GM12872 (cell line): ENCODE measurements around the gene TMEM203.
A peak's percentile ranks its signal among the peaks of the same experiment; 100 is the strongest.

Source experiments
- CTCF ChIP-seq: IDR thresholded peaks from 3 replicates; pipeline ENCODE4 v1.5.1; 2011; ENCODE audit warnings: low read depth, mild to moderate bottlenecking, low read length, moderate library complexity; ENCODE audit not compliant: insufficient read depth

TMEM203 gene

GRCh38 chr9:137175345-137175961 is 30.0 kb downstream of the TMEM203 start:
- peak; percentile 41 for TF ChIP-seq CTCF

- no peak for TF ChIP-seq CTCF
Measured at GRCh38 chr9:137174722-137175293, 30.6 kb downstream of the TMEM203 start.

GRCh38 chr9:137173796-137174664 is 31.4 kb downstream of the TMEM203 start:
- no peak for TF ChIP-seq CTCF

- no peak for TF ChIP-seq CTCF
Measured at GRCh38 chr9:137172901-137173795, 32.3 kb downstream of the TMEM203 start.

- no peak for TF ChIP-seq CTCF
Measured at GRCh38 chr9:137171149-137171900, 34.1 kb downstream of the TMEM203 start.

- TF ChIP-seq CTCF, result no peak
Measured at GRCh38 chr9:137170486-137171148, 34.8 kb downstream of the TMEM203 start.
